Activated T-cell treated with anti-CD3 and anti-CD28 coated beads, Interleukin-2, amount 50 U/mL, for 4 hours (primary cell): ENCODE measurements around the gene AMBRA1. TPM values are rescaled to one million over a fixed set of nuclear protein-coding genes. Genes with fewer than 3 reads are reported as not detected.

ENCODE experiments used
- ATAC-seq, 2 donors: fragments of 200-7000 bp; cut with Tn5 transposase; one replicate each; pipeline ENCODE4 v1.10.0; 2021
- DNase-seq: peaks from one replicate; pipeline ENCODE4 v3.0.0-alpha.2; 2020
- H3K27me3 Mint-ChIP-seq: one replicate; pipeline ENCODE4 v1.8.0; 2021; ENCODE audit warnings: low read depth, mixed read lengths
- H3K36me3 Mint-ChIP-seq: one replicate; pipeline ENCODE4 v1.8.0; 2022; ENCODE audit warnings: mixed read lengths; ENCODE audit not compliant: insufficient read depth
- H3K4me1 Mint-ChIP-seq: one replicate; pipeline ENCODE4 v1.8.0; 2021; ENCODE audit warnings: low read depth, mixed read lengths
- H3K4me3 Mint-ChIP-seq: one replicate; pipeline ENCODE4 v1.8.0; 2021; ENCODE audit warnings: mild to moderate bottlenecking, moderate library complexity, mixed read lengths
- H3K9me3 Mint-ChIP-seq: one replicate; pipeline ENCODE4 v1.8.0; 2021; ENCODE audit warnings: mixed read lengths
- total RNA-seq, 3 donors: library from RNA; stranded (reverse); gene quantifications; one replicate each; pipeline ENCODE4 v1.2.1, GENCODE V29; 2021

AMBRA1 gene
- total RNA-seq, 3 donors from 2014 or later: 30.7 to 36.1 (median 31.7) TPM

GRCh38 chr11:46436113-46436512, 157.7 kb downstream of the AMBRA1 start:
- DNase-seq (no peak), ATAC-seq (no peak)
- Mint-ChIP-seq H3K4me1 (no peaks in the 10 kb centered on the region), H3K27me3 (no peaks in the 10 kb centered on the region), H3K36me3 (peaks cover 59% of the 10 kb centered on the region), H3K9me3 (no peaks in the 10 kb centered on the region), H3K4me3 (no peak overlapping the region)

GRCh38 chr11:46435679-46436078, 158.1 kb downstream of the AMBRA1 start:
- Mint-ChIP-seq H3K4me3 (no peak overlapping the region), H3K27me3 (no peaks in the 10 kb centered on the region), H3K36me3 (peaks cover 59% of the 10 kb centered on the region), H3K9me3 (no peaks in the 10 kb centered on the region), H3K4me1 (no peaks in the 10 kb centered on the region)
- DNase-seq (no peak), ATAC-seq (no peak)

- peaks cover 65% of the 10 kb centered on the region for H3K36me3 Mint-ChIP-seq
- DNase-seq (no peak), ATAC-seq (no peak)
- H3K4me3 Mint-ChIP-seq: no peak overlapping the region
- H3K27me3 Mint-ChIP-seq: no peaks in the 10 kb centered on the region
- no peaks in the 10 kb centered on the region for H3K9me3 Mint-ChIP-seq
- no peaks in the 10 kb centered on the region for H3K4me1 Mint-ChIP-seq
These were observed 162.6 kb downstream of the AMBRA1 start for GRCh38 chr11:46431211-46431610.

GRCh38 chr11:46429717-46430116, 164.1 kb downstream of the AMBRA1 start:
- ATAC-seq (no peak), DNase-seq (no peak)
- H3K4me3 Mint-ChIP-seq: no peak overlapping the region
- no peaks in the 10 kb centered on the region for H3K9me3 Mint-ChIP-seq
- H3K4me1 Mint-ChIP-seq: no peaks in the 10 kb centered on the region
- H3K27me3 Mint-ChIP-seq: no peaks in the 10 kb centered on the region
- peaks cover 53% of the 10 kb centered on the region for H3K36me3 Mint-ChIP-seq

- H3K36me3 Mint-ChIP-seq: peaks cover 46% of the 10 kb centered on the region
- no peak overlapping the region for H3K4me3 Mint-ChIP-seq
- no peak for ATAC-seq
- no peaks in the 10 kb centered on the region for H3K4me1 Mint-ChIP-seq
- no peaks in the 10 kb centered on the region for H3K9me3 Mint-ChIP-seq
- no peak for DNase-seq
- no peaks in the 10 kb centered on the region for H3K27me3 Mint-ChIP-seq
These were observed 166.5 kb downstream of the AMBRA1 start for GRCh38 chr11:46427364-46427763.

- Mint-ChIP-seq H3K36me3 (peaks cover 45% of the 10 kb centered on the region), H3K4me3 (no peak overlapping the region), H3K27me3 (no peaks in the 10 kb centered on the region), H3K4me1 (no peaks in the 10 kb centered on the region), H3K9me3 (no peaks in the 10 kb centered on the region)
- ATAC-seq: no peak
- DNase-seq: no peak
These were observed 167.4 kb downstream of the AMBRA1 start for GRCh38 chr11:46426233-46426991.

- Mint-ChIP-seq H3K27me3 (no peaks in the 10 kb centered on the region), H3K4me3 (no peak overlapping the region), H3K4me1 (no peaks in the 10 kb centered on the region), H3K9me3 (no peaks in the 10 kb centered on the region), H3K36me3 (peaks cover 40% of the 10 kb centered on the region)
- DNase-seq: no peak
- ATAC-seq: no peak
These were observed 171.2 kb downstream of the AMBRA1 start for GRCh38 chr11:46422588-46422987.

- DNase-seq (no peak), ATAC-seq (no peak)
- H3K36me3 Mint-ChIP-seq: peaks cover 35% of the 10 kb centered on the region
- no peaks in the 10 kb centered on the region for H3K9me3 Mint-ChIP-seq
- no peaks in the 10 kb centered on the region for H3K4me1 Mint-ChIP-seq
- no peak overlapping the region for H3K4me3 Mint-ChIP-seq
- no peaks in the 10 kb centered on the region for H3K27me3 Mint-ChIP-seq
These were observed 172.5 kb downstream of the AMBRA1 start for GRCh38 chr11:46421257-46421880.

- no peak overlapping the region for H3K4me3 Mint-ChIP-seq
- H3K36me3 Mint-ChIP-seq: peaks cover 41% of the 10 kb centered on the region
- no peaks in the 10 kb centered on the region for H3K27me3 Mint-ChIP-seq
These were observed 173.3 kb downstream of the AMBRA1 start for GRCh38 chr11:46420513-46420912.

GRCh38 chr11:46418751-46419150, 175.1 kb downstream of the AMBRA1 start:
- Mint-ChIP-seq H3K9me3 (no peaks in the 10 kb centered on the region), H3K4me1 (peaks cover 3% of the 10 kb centered on the region), H3K4me3 (no peak overlapping the region), H3K36me3 (peaks cover 44% of the 10 kb centered on the region), H3K27me3 (no peaks in the 10 kb centered on the region)
- ATAC-seq (no peak), DNase-seq (no peak)

More at GRCh38 chr11:46420513-46420912, 173.3 kb downstream of the AMBRA1 start:
- DNase-seq: no peak
- Mint-ChIP-seq H3K4me1 (no peaks in the 10 kb centered on the region), H3K9me3 (no peaks in the 10 kb centered on the region)
- no peak for ATAC-seq

- ATAC-seq (no peak), DNase-seq (no peak)
- Mint-ChIP-seq H3K4me1 (peaks cover 3% of the 10 kb centered on the region), H3K36me3 (peaks cover 43% of the 10 kb centered on the region), H3K4me3 (no peak overlapping the region), H3K9me3 (no peaks in the 10 kb centered on the region), H3K27me3 (no peaks in the 10 kb centered on the region)
These were observed 176.1 kb downstream of the AMBRA1 start for GRCh38 chr11:46417711-46418110.

GRCh38 chr11:46414879-46415278, 178.9 kb downstream of the AMBRA1 start:
- no peak for DNase-seq
- Mint-ChIP-seq H3K27me3 (no peaks in the 10 kb centered on the region), H3K4me3 (no peak overlapping the region), H3K4me1 (peaks cover 3% of the 10 kb centered on the region), H3K9me3 (no peaks in the 10 kb centered on the region), H3K36me3 (peaks cover 31% of the 10 kb centered on the region)
- ATAC-seq: no peak

GRCh38 chr11:46414466-46414796, 179.4 kb downstream of the AMBRA1 start:
- H3K9me3 Mint-ChIP-seq: no peaks in the 10 kb centered on the region
- peaks cover 3% of the 10 kb centered on the region for H3K4me1 Mint-ChIP-seq
- no peaks in the 10 kb centered on the region for H3K27me3 Mint-ChIP-seq
- peaks cover 34% of the 10 kb centered on the region for H3K36me3 Mint-ChIP-seq
- ATAC-seq (no peak), DNase-seq (no peak)
- H3K4me3 Mint-ChIP-seq: no peak overlapping the region

GRCh38 chr11:46413760-46414465, 179.9 kb downstream of the AMBRA1 start:
- DNase-seq (no peak), ATAC-seq (no peak)
- no peak overlapping the region for H3K4me3 Mint-ChIP-seq
- no peaks in the 10 kb centered on the region for H3K9me3 Mint-ChIP-seq
- H3K27me3 Mint-ChIP-seq: no peaks in the 10 kb centered on the region
- H3K4me1 Mint-ChIP-seq: peaks cover 3% of the 10 kb centered on the region
- peaks cover 32% of the 10 kb centered on the region for H3K36me3 Mint-ChIP-seq

GRCh38 chr11:46410021-46410420, 183.8 kb downstream of the AMBRA1 start:
- no peaks in the 10 kb centered on the region for H3K9me3 Mint-ChIP-seq
- H3K27me3 Mint-ChIP-seq: no peaks in the 10 kb centered on the region
- peaks cover 30% of the 10 kb centered on the region for H3K36me3 Mint-ChIP-seq
- no peak for ATAC-seq
- no peak overlapping the region for H3K4me3 Mint-ChIP-seq
- H3K4me1 Mint-ChIP-seq: no peaks in the 10 kb centered on the region
- DNase-seq: no peak
